MM.1S (cell line): ENCODE data around the gene INPP5J.

Experiments
- EZH2 ChIP-seq: fragments of 300-600 bp; sonication (generic); optimal IDR thresholded peaks from 2 replicates; pipeline ENCODE3; 2017; ENCODE audit warnings: low read depth, mild to moderate bottlenecking, antibody characterized with exemption, low read length, mixed read lengths
- EZH2phosphoT487 ChIP-seq: fragments of 300-600 bp; sonication (generic); IDR thresholded peaks from 2 replicates; pipeline ENCODE4 v1.6.1; 2018; ENCODE audit warnings: antibody characterized with exemption, low read length
- TF ChIP-seq, protein P1 (sequence below): fragments of 300-600 bp; sonication (generic); IDR thresholded peaks from 2 replicates; pipeline ENCODE4 v1.5.1; 2016; ENCODE audit warnings: antibody characterized with exemption, low read length, mixed read lengths

GRCh38 chr22:31087744-31088215 lies 35.0 kb upstream of the INPP5J start:
- TF ChIP-seq EZH2phosphoT487 (no peak), EZH2 (no peak)
- TF ChIP-seq, protein P1, sequence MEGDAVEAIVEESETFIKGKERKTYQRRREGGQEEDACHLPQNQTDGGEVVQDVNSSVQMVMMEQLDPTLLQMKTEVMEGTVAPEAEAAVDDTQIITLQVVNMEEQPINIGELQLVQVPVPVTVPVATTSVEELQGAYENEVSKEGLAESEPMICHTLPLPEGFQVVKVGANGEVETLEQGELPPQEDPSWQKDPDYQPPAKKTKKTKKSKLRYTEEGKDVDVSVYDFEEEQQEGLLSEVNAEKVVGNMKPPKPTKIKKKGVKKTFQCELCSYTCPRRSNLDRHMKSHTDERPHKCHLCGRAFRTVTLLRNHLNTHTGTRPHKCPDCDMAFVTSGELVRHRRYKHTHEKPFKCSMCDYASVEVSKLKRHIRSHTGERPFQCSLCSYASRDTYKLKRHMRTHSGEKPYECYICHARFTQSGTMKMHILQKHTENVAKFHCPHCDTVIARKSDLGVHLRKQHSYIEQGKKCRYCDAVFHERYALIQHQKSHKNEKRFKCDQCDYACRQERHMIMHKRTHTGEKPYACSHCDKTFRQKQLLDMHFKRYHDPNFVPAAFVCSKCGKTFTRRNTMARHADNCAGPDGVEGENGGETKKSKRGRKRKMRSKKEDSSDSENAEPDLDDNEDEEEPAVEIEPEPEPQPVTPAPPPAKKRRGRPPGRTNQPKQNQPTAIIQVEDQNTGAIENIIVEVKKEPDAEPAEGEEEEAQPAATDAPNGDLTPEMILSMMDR = no peak
